Natural killer cell (primary cell): ENCODE measurements around the gene ALK. TPM values are rescaled to one million over a fixed set of nuclear protein-coding genes. Genes with fewer than 3 reads are reported as not detected.

Source experiments
- ATAC-seq, 3 donors: fragments of 150-1000 bp in 2 of 3; fragments of 200-7000 bp in 1 of 3; cut with Tn5 transposase; 1 replicate in 1 of 3; 2 replicates in 2 of 3; pipeline ENCODE4 v1.10.0; 2021; ENCODE audit warnings: mild to moderate bottlenecking in 2 of 3, moderate library complexity in 2 of 3
- DNase-seq, 2 donors: peaks; one replicate each; pipeline versions ENCODE4 v3.0.0 to v3.0.0-alpha.2; 2013 to 2021; ENCODE audit warnings: mixed read lengths in 1 of 2
- H3K27ac ChIP-seq: one replicate; pipeline ENCODE4 v1.5.1; 2013; ENCODE audit warnings: mild to moderate bottlenecking, low read length
- H3K27me3 ChIP-seq: one replicate; pipeline ENCODE4 v1.6.1; 2013; ENCODE audit warnings: low read length; ENCODE audit not compliant: control insufficient read depth, insufficient read depth
- H3K36me3 ChIP-seq: one replicate; pipeline ENCODE4 v1.6.1; 2013; ENCODE audit warnings: low read length; ENCODE audit not compliant: control insufficient read depth, insufficient read depth
- H3K4me1 ChIP-seq: one replicate; pipeline ENCODE4 v1.6.1; 2013; ENCODE audit warnings: low read length; ENCODE audit not compliant: control insufficient read depth, insufficient read depth
- H3K4me3 ChIP-seq: one replicate; pipeline ENCODE4 v1.5.1; 2013; ENCODE audit warnings: low read length
- H3K9me3 ChIP-seq: one replicate; pipeline ENCODE4 v1.6.1; 2013; ENCODE audit warnings: low read length; ENCODE audit not compliant: control insufficient read depth, insufficient read depth
- H3K27ac Mint-ChIP-seq, 2 donors: one replicate each; pipeline ENCODE4 v1.8.0; 2022; ENCODE audit warnings: mild to moderate bottlenecking in 2 of 2, mixed read lengths in 2 of 2, moderate library complexity in 1 of 2
- H3K27me3 Mint-ChIP-seq, 2 donors: one replicate each; pipeline ENCODE4 v1.8.0; 2022; ENCODE audit warnings: low read depth in 2 of 2, mixed read lengths in 2 of 2
- H3K36me3 Mint-ChIP-seq: one replicate; pipeline ENCODE4 v1.8.0; 2022; ENCODE audit warnings: mixed read lengths
- H3K4me1 Mint-ChIP-seq, 2 donors: one replicate each; pipeline ENCODE4 v1.8.0; 2022; ENCODE audit warnings: mixed read lengths in 2 of 2
- H3K4me3 Mint-ChIP-seq: one replicate; pipeline ENCODE4 v1.8.0; 2022; ENCODE audit warnings: mild to moderate bottlenecking, moderate library complexity, mixed read lengths
- H3K9me3 Mint-ChIP-seq, 2 donors: one replicate each; pipeline ENCODE4 v1.8.0; 2022; ENCODE audit warnings: mixed read lengths in 2 of 2
- CTCF ChIP-seq: fragments of 200-600 bp; IDR thresholded peaks from one replicate; pipeline ENCODE4 v1.8.0; 2022; ENCODE audit warnings: antibody characterized with exemption
- WGBS: methylation state at CpG from one replicate; pipeline ENCODE4 v1.1.7; 2013; ENCODE audit warnings: missing lambda C conversion rate; ENCODE audit not compliant: insufficient coverage; 5-methylcytosine and 5-hydroxymethylcytosine counted together
- intact Hi-C: fragments of 100-400 bp; cut with micrococcal nuclease; formaldehyde crosslinking; loops from one replicate; pipeline ENCODE4 v1.14.2; 2022
- total RNA-seq, 4 donors: library from RNA; stranded (reverse); fragments of 120-200 nt in 1 of 4; gene quantifications; one replicate each; pipeline versions ENCODE4 v1.2.3 to v1.2.4, GENCODE V29; 2013 to 2022

Gene ALK
- total RNA-seq, 3 donors from 2014 or later (not counting 1 experiment from before 2014, with no cell fraction given): not detected

- WGBS: 86% methylated on average over 9 of the region's 9 CpGs
- Mint-ChIP-seq H3K27ac (no peak overlapping the region), H3K4me1 (no peaks in the 10 kb centered on the region), H3K9me3 (no peaks in the 10 kb centered on the region), H3K4me3 (no peak overlapping the region), H3K27me3 (peaks cover 0 to 10% of the 10 kb centered on the region in 2 donors), H3K36me3 (no peaks in the 10 kb centered on the region)
- DNase-seq: no peak
- Histone ChIP-seq H3K27me3 (no peaks in the 10 kb centered on the region), H3K9me3 (no peaks in the 10 kb centered on the region), H3K27ac (no peak overlapping the region), H3K36me3 (no peaks in the 10 kb centered on the region), H3K4me3 (no peak overlapping the region), H3K4me1 (no peaks in the 10 kb centered on the region)
- ATAC-seq: no peak
- no peak for TF ChIP-seq CTCF
- intact Hi-C loops: no loop called here
Observed at GRCh38 chr2:29228947-29229346, 692.4 kb downstream of the ALK start.

GRCh38 chr2:29227935-29228675 is 693.3 kb downstream of the ALK start:
- H3K4me1 ChIP-seq: no peaks in the 10 kb centered on the region
- Mint-ChIP-seq H3K4me1 (no peaks in the 10 kb centered on the region), H3K36me3 (no peaks in the 10 kb centered on the region), H3K9me3 (no peaks in the 10 kb centered on the region), H3K27ac (no peak overlapping the region), H3K27me3 (peaks cover 0 to 5% of the 10 kb centered on the region in 2 donors), H3K4me3 (no peak overlapping the region)
- H3K9me3 ChIP-seq: no peaks in the 10 kb centered on the region
- no peak for DNase-seq
- H3K4me3 ChIP-seq: no peak overlapping the region
- 64% methylated on average over 15 of the region's 15 CpGs for WGBS
- no peak for ATAC-seq
- no peak for TF ChIP-seq CTCF
- no peak overlapping the region for H3K27ac ChIP-seq
- H3K27me3 ChIP-seq: no peaks in the 10 kb centered on the region
- no peaks in the 10 kb centered on the region for H3K36me3 ChIP-seq
- intact Hi-C loops: no loop called here

- no peak overlapping the region for H3K27ac Mint-ChIP-seq
- ATAC-seq: no peak
- no peaks in the 10 kb centered on the region for H3K4me1 ChIP-seq
- 44% methylated on average over 7 of the region's 7 CpGs for WGBS
- no peak overlapping the region for H3K4me3 ChIP-seq
- no peaks in the 10 kb centered on the region for H3K9me3 ChIP-seq
- peaks cover 0 to 5% of the 10 kb centered on the region in 2 donors for H3K27me3 Mint-ChIP-seq
- H3K36me3 ChIP-seq: no peaks in the 10 kb centered on the region
- no peaks in the 10 kb centered on the region for H3K36me3 Mint-ChIP-seq
- no peak for TF ChIP-seq CTCF
- H3K27me3 ChIP-seq: no peaks in the 10 kb centered on the region
- no peaks in the 10 kb centered on the region for H3K4me1 Mint-ChIP-seq
- no peak for DNase-seq
- H3K4me3 Mint-ChIP-seq: no peak overlapping the region
- H3K27ac ChIP-seq: no peak overlapping the region
- intact Hi-C loops: no loop called here
- H3K9me3 Mint-ChIP-seq: no peaks in the 10 kb centered on the region
Observed at GRCh38 chr2:29226808-29227207, 694.6 kb downstream of the ALK start.

- Mint-ChIP-seq H3K4me1 (no peaks in the 10 kb centered on the region), H3K27ac (no peak overlapping the region), H3K27me3 (peaks cover 0 to 5% of the 10 kb centered on the region in 2 donors), H3K36me3 (no peaks in the 10 kb centered on the region), H3K4me3 (no peak overlapping the region), H3K9me3 (no peaks in the 10 kb centered on the region)
- H3K9me3 ChIP-seq: no peaks in the 10 kb centered on the region
- no peaks in the 10 kb centered on the region for H3K36me3 ChIP-seq
- WGBS: 98% methylated on average over 3 of the region's 3 CpGs
- H3K27me3 ChIP-seq: no peaks in the 10 kb centered on the region
- intact Hi-C loops: no loop called here
- no peaks in the 10 kb centered on the region for H3K4me1 ChIP-seq
- no peak overlapping the region for H3K4me3 ChIP-seq
- DNase-seq: no peak
- ATAC-seq: no peak
- TF ChIP-seq CTCF: no peak
- H3K27ac ChIP-seq: no peak overlapping the region
Observed at GRCh38 chr2:29226375-29226774, 695.0 kb downstream of the ALK start.
